ENCODE measurements around the gene CACNA1E. TPM values are rescaled to one million over a fixed set of nuclear protein-coding genes. Genes with fewer than 3 reads are reported as not detected.

CACNA1E gene
- total RNA-seq, 1 donor from 2014 or later, result 2.1 TPM

- peaks cover 5% of the 10 kb centered on the region for H3K4me1 Mint-ChIP-seq (ENCODE audit: unreplicated experiment)
- no peak overlapping the region for H3K27ac Mint-ChIP-seq
- no peaks in the 10 kb centered on the region for H3K36me3 Mint-ChIP-seq
- H3K4me3 Mint-ChIP-seq, result no peak overlapping the region
- TF ChIP-seq CTCF (conservative IDR thresholded peaks at IDR 0.05), result no peak
- no peaks in the 10 kb centered on the region for H3K9me3 Mint-ChIP-seq
- no peak for DNase-seq (ENCODE audit: extremely low spot score, unreplicated experiment)
- H3K27me3 Mint-ChIP-seq, result peaks cover 7% of the 10 kb centered on the region
These were observed 310.5 kb downstream of the CACNA1E start for GRCh38 chr1:181793831-181794230.

- no peak overlapping the region for H3K4me3 Mint-ChIP-seq
- H3K27me3 Mint-ChIP-seq, result peaks cover 7% of the 10 kb centered on the region
- H3K9me3 Mint-ChIP-seq, result no peaks in the 10 kb centered on the region
- no peak for TF ChIP-seq CTCF (conservative IDR thresholded peaks at IDR 0.05)
- H3K36me3 Mint-ChIP-seq, result no peaks in the 10 kb centered on the region
- no peak overlapping the region for H3K27ac Mint-ChIP-seq
- H3K4me1 Mint-ChIP-seq (ENCODE audit: unreplicated experiment), result peaks cover 5% of the 10 kb centered on the region
- no peak for DNase-seq (ENCODE audit: extremely low spot score, unreplicated experiment)
These were observed 311.0 kb downstream of the CACNA1E start for GRCh38 chr1:181794332-181794731.

- no peak for DNase-seq (ENCODE audit: extremely low spot score, unreplicated experiment)
- Mint-ChIP-seq H3K27ac (no peak overlapping the region), H3K4me1 (ENCODE audit: unreplicated experiment) (peaks cover 5% of the 10 kb centered on the region), H3K4me3 (no peak overlapping the region), H3K9me3 (no peaks in the 10 kb centered on the region), H3K27me3 (peaks cover 10% of the 10 kb centered on the region), H3K36me3 (no peaks in the 10 kb centered on the region)
- TF ChIP-seq CTCF (conservative IDR thresholded peaks at IDR 0.05), result no peak
These were observed 315.0 kb downstream of the CACNA1E start for GRCh38 chr1:181798191-181798926.

- no peak overlapping the region for H3K27ac Mint-ChIP-seq
- no peaks in the 10 kb centered on the region for H3K36me3 Mint-ChIP-seq
- TF ChIP-seq CTCF (conservative IDR thresholded peaks at IDR 0.05), result no peak
- no peak overlapping the region for H3K4me3 Mint-ChIP-seq
- no peak for DNase-seq (ENCODE audit: extremely low spot score, unreplicated experiment)
- no peaks in the 10 kb centered on the region for H3K9me3 Mint-ChIP-seq
- no peaks in the 10 kb centered on the region for H3K4me1 Mint-ChIP-seq (ENCODE audit: unreplicated experiment)
- peaks cover 11% of the 10 kb centered on the region for H3K27me3 Mint-ChIP-seq
These were observed 318.3 kb downstream of the CACNA1E start for GRCh38 chr1:181801617-181802016.

- no peak overlapping the region for H3K27ac Mint-ChIP-seq
- H3K9me3 Mint-ChIP-seq, result no peaks in the 10 kb centered on the region
- H3K4me1 Mint-ChIP-seq (ENCODE audit: unreplicated experiment), result no peaks in the 10 kb centered on the region
- DNase-seq (ENCODE audit: extremely low spot score, unreplicated experiment), result no peak
- no peaks in the 10 kb centered on the region for H3K36me3 Mint-ChIP-seq
- peaks cover 11% of the 10 kb centered on the region for H3K27me3 Mint-ChIP-seq
- no peak overlapping the region for H3K4me3 Mint-ChIP-seq
- no peak for TF ChIP-seq CTCF (conservative IDR thresholded peaks at IDR 0.05)
These were observed 319.1 kb downstream of the CACNA1E start for GRCh38 chr1:181802466-181802865.
